Panc1 (cell line): ENCODE measurements around the gene MTF1. TPM values are rescaled to one million over a fixed set of nuclear protein-coding genes. Genes with fewer than 3 reads are reported as not detected.
A peak's percentile ranks its signal among the peaks of the same experiment; 100 is the strongest.

ENCODE experiments used
- ATAC-seq: fragments of 200-7000 bp; cut with Tn5 transposase; 2 replicates; pipeline ENCODE4 v1.9.1; 2020; ENCODE audit warnings: mild to moderate bottlenecking, moderate library complexity
- BruUV-seq: library from RNA; stranded (reverse); fragments of 400-500 nt; replicated peaks from 2 replicates; lab custom pipeline; 2021; lab: Mats Ljungman, UMichigan
- CTCF ChIA-PET: fragments of 300-600 bp; sonication (Branson Sonifier 250); formaldehyde crosslinking; loops from one replicate; lab custom pipeline; 2022; ENCODE audit warnings: antibody characterized with exemption; lab: Charles Lee
- POLR2A ChIA-PET: fragments of 300-600 bp; sonication (Branson Sonifier 250); formaldehyde crosslinking; loops from one replicate; lab custom pipeline; 2022; ENCODE audit warnings: antibody characterized with exemption; lab: Charles Lee
- DNase-seq: peaks from one replicate; pipeline ENCODE4 v3.0.0-alpha.2; 2010; ENCODE audit warnings: low read depth, low spot score
- H3K27ac ChIP-seq: 2 replicates; pipeline ENCODE4 v1.5.1; 2011; ENCODE audit warnings: mild to moderate bottlenecking, low read length, inconsistent platforms
- H3K27me3 ChIP-seq: fragments of 200-500 bp; sonication (Bioruptor generic); 2 replicates; pipeline ENCODE4 v1.6.0; 2014; ENCODE audit warnings: low read length, inconsistent platforms; ENCODE audit not compliant: control insufficient read depth, insufficient read depth
- H3K36me3 ChIP-seq: fragments of 200-500 bp; sonication (Bioruptor generic); 2 replicates; pipeline ENCODE4 v1.5.1; 2014; ENCODE audit warnings: inconsistent platforms, mild to moderate bottlenecking, low read length, moderate library complexity; ENCODE audit not compliant: control insufficient read depth, insufficient read depth
- H3K4me1 ChIP-seq: 2 replicates; pipeline ENCODE4 v1.5.1; 2011; ENCODE audit warnings: inconsistent platforms, mild to moderate bottlenecking, low read length, moderate library complexity; ENCODE audit not compliant: control insufficient read depth, insufficient read depth
- H3K4me3 ChIP-seq, 2 experiments: 2 replicates each; pipeline ENCODE4 v1.5.1; 2011 to 2012; ENCODE audit warnings: low read depth in 2 of 2, low read length in 2 of 2, mild to moderate bottlenecking in 2 of 2, inconsistent platforms in 1 of 2, moderate library complexity in 1 of 2
- H3K9me3 ChIP-seq: fragments of 200-500 bp; sonication (Bioruptor generic); 2 replicates; pipeline ENCODE4 v1.5.1; 2014; ENCODE audit warnings: low read depth, mild to moderate bottlenecking, inconsistent platforms, low read length, moderate library complexity; ENCODE audit not compliant: control insufficient read depth, insufficient read depth
- CTCF ChIP-seq: fragments of 450-650 bp; IDR thresholded peaks from 2 replicates; pipeline ENCODE4 v1.5.1; 2017; ENCODE audit warnings: mild to moderate bottlenecking
- POLR2AphosphoS5 ChIP-seq: IDR thresholded peaks from 2 replicates; pipeline ENCODE4 v1.6.1; 2012; ENCODE audit warnings: mild to moderate bottlenecking, low read depth, low read length, moderate library complexity
- REST ChIP-seq, 2 experiments: IDR thresholded peaks; 2 replicates each; pipeline ENCODE4 v1.6.1; 2011 to 2012; ENCODE audit warnings: low read depth in 2 of 2, control low read depth in 1 of 2, low read length in 1 of 2, mild to moderate bottlenecking in 1 of 2, moderate library complexity in 1 of 2; ENCODE audit not compliant: insufficient read depth in 1 of 2
- SIN3A ChIP-seq: IDR thresholded peaks from 2 replicates; pipeline ENCODE4 v1.6.1; 2012; ENCODE audit warnings: low read depth, mild to moderate bottlenecking, low read length, moderate library complexity, borderline replicate concordance; ENCODE audit not compliant: insufficient read depth
- TCF7L2 ChIP-seq: IDR thresholded peaks from 2 replicates; pipeline ENCODE4 v1.6.1; 2011; ENCODE audit warnings: mild to moderate bottlenecking, low read depth, low read length, inconsistent platforms
- in situ Hi-C: cut with HindIII; loops from 2 replicates; pipeline ENCODE4 v1.10.0; 2016; ENCODE audit warnings: low sequenced_read_pairs, low pct_unique_long_range_greater_than_20kb
- intact Hi-C: fragments of 100-400 bp; cut with micrococcal nuclease; formaldehyde crosslinking; loops from one replicate; pipeline ENCODE4 v1.10.0; 2022; ENCODE audit not compliant: unreplicated experiment
- total RNA-seq: library from RNA; stranded (reverse); gene quantifications from one replicate; pipeline ENCODE4 v1.2.1, GENCODE V29; 2021; ENCODE audit not compliant: unreplicated experiment

Gene MTF1
- total RNA-seq, 1 experiment from 2014 or later = 26.2 TPM

- TF ChIP-seq TCF7L2 = no peak
- TF ChIP-seq CTCF = peak; percentile 68; the same call in 1 of the 2 replicates
- Histone ChIP-seq H3K4me3 (no peak overlapping the region), H3K27me3 (no peaks in the 10 kb centered on the region), H3K9me3 (no peaks in the 10 kb centered on the region), H3K27ac (no peak overlapping the region), H3K36me3 (0 out of 2 replicates have a peak, but pooled peaks cover 5% of the 10 kb centered on the region), H3K4me1 (no peaks in the 10 kb centered on the region)
- DNase-seq = peak; percentile 28
- in situ Hi-C loops = no loop called here
- ATAC-seq = 0 out of 2 replicates have a peak, but pooled peaks have one; percentile 66
- intact Hi-C loops = loop anchor here (10.0 kb wide), 1 partner anchor 84 kb away; no protein-coding TSS in a partner anchor
- POLR2A ChIA-PET = no interaction called here
- CTCF ChIA-PET = interaction anchor here (0.6 kb wide), 1 partner anchor 9 kb away, joined by 3 read pairs; no protein-coding TSS in a partner anchor
- BruUV-seq = no TSS peak
Measured at GRCh38 chr1:37890378-37891014, 31.1 kb upstream of the MTF1 start.

- in situ Hi-C loops = no loop called here
- CTCF ChIA-PET = no interaction called here
- Histone ChIP-seq H3K9me3 (no peaks in the 10 kb centered on the region), H3K27me3 (no peaks in the 10 kb centered on the region), H3K36me3 (0 out of 2 replicates have a peak, but pooled peaks cover 5% of the 10 kb centered on the region), H3K4me3 (no peak overlapping the region), H3K27ac (no peak overlapping the region), H3K4me1 (no peaks in the 10 kb centered on the region)
- DNase-seq = no peak
- no peak for ATAC-seq
- no TSS peak for BruUV-seq
- POLR2A ChIA-PET = no interaction called here
- no peak for TF ChIP-seq REST (IDR thresholded peaks at IDR 0.05; ENCODE audit: insufficient read depth in 1 of 2, low read depth in 2 of 2, low read length in 1 of 2)
- intact Hi-C loops = no loop called here
Measured at GRCh38 chr1:37888022-37888700, 28.8 kb upstream of the MTF1 start.

DNA sequence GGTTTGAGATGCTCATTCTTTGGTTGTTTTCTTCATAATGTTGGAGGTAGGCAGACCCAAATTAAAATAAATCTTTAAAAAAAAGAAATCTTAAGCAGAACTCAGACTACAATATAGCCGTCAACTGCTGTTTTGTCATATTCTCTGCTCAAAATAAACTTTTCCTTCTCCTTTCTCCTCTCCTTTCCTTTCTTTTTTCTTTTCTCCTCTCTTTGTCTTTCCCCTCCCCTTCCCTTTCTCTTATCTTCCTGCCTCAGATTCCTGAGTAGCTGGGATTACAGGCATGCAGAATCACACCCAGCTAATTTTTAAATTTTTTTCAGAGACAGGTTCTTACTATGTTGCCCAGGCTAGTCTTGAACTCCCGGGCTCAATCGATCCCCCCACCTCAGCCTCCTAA lies 24.8 kb upstream of the MTF1 start:
- 0 out of 2 replicates have a peak, but pooled peaks cover 5% of the 10 kb centered on the region for H3K36me3 ChIP-seq
- TF ChIP-seq REST (IDR thresholded peaks at IDR 0.05; ENCODE audit: insufficient read depth in 1 of 2, low read depth in 2 of 2, low read length in 1 of 2) = no peak
- TF ChIP-seq SIN3A = no peak
- TF ChIP-seq POLR2AphosphoS5 = no peak
- TF ChIP-seq TCF7L2 = no peak
- TF ChIP-seq CTCF = no peak
- DNase-seq = no peak
- no peak overlapping the region for H3K4me3 ChIP-seq
- in situ Hi-C loops = no loop called here
- no peaks in the 10 kb centered on the region for H3K27me3 ChIP-seq
- ATAC-seq = no peak
- no peaks in the 10 kb centered on the region for H3K4me1 ChIP-seq
- BruUV-seq = no TSS peak
- intact Hi-C loops = no loop called here
- no peaks in the 10 kb centered on the region for H3K9me3 ChIP-seq
- ChIA-PET CTCF (no interaction called here), POLR2A (no interaction called here)
- H3K27ac ChIP-seq = no peak overlapping the region
